HG02642 (cell line): ENCODE results near the gene TNFRSF21.

ENCODE experiments used
- ATAC-seq: cut with Tn5 transposase; IDR thresholded peaks from one replicate; pipeline ENCODE4 v1.9.1; 2021; ENCODE audit warnings: mild to moderate bottlenecking; ENCODE audit not compliant: unreplicated experiment, poor library complexity

Gene TNFRSF21

DNA sequence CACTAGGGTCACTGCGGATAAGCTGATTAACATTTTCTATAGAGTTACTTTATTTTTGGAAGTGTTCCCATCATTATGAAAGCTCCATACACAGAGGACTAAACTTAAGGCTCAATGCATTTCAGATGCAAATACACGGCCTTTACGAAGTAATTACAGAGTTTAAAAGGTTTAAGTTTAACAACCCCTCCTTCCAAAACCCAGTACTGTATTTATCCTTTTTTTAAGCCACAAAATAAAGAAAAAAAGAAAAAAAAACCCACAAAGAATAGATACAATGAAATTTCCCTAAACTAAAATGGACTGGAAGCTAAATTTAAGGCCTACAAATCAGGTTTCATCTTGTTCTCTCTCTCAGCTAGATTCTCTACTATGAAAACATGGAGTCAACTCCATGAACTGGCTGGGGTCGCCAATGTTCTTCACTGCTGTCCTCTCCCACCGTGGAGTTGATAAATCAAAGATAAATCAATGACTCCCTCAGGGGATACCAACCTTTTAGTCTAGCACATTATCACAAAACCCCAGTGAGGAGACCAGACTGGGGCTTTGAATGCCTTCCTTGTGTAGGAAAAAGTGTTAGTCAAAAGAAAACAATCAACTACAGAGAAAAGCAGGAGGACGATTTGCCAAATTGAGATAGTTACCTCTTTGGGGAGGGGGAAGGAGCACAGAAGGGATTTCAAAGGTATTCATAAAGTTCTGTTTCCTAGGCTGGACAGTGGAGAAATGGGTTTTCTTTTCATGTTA, 52.5 kb downstream of the TNFRSF21 start:
- no peak for ATAC-seq

DNA sequence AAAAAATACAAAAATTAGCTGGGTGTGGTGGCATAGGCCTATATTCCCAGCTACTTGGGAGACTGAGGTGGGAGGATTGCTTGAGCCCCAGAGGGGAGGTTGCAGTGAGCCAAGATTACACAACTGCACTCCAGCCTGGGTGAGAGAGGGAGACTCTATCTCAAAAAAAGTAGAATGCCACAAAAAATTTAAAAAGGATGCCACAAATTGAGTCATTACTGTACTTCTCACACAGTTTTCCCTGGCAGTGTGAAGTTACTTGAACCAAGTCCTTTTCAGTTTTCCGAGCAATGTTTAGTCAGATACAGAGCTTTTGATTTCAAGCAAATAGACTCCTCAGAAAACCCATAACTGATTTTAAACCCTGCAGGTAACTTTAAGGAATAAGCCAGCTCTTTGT, 53.3 kb downstream of the TNFRSF21 start:
- ATAC-seq = no peak

DNA sequence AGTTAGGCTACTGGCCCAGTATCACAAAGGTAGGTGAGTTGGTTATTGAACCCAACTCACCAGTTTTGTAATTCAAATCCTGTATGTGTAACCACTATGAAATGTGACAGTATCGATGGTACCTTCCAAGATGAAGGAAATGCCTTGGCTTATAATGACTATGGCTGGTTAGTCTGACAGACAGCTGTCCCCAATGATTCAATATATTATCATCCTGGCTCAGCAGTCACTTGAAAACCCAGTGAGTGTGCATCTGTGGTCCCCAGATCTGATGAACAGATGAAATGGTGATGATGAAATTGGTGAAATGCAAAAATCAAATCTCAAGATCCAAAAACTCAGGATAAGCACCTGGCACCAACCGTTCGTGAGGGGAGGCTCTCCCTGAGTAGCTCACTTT, 54.8 kb downstream of the TNFRSF21 start:
- ATAC-seq = no peak

DNA sequence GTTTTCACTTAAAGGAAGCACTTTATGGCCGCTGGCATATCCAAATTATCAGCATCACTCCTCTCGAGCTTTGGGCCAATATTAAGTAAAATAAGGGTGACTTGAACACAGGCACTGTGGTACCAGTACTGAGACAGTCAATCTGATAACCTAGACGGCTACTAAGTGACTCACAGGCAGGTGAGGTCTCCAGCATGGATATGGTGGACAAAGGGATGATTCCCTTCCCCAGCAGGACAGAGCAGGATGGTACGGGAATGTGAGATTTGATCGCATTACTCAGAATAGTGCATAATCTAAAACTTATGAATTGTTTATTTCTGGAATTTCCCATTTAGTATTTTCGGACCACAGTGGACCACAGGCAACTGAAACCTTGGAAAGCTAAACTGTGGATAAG, 55.7 kb downstream of the TNFRSF21 start:
- no peak for ATAC-seq

DNA sequence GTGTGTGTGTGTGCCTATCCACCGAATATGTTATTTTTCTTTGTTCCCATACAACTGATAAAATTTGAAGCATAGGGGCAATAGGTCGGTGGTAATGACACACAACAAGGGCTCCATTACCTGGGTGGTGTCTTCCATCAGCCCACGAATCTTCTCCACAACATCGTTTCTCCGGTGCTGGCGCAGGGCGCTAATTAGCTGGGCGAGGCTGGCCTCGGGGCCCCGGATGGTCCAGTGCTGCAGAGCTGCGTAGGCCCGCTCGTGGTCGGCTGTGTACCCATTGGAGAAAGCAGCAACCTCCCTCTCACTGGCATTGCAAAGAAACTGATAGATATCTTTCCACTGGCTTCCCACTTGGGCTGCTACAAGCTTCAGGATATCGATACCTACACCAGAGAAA, 56.6 kb downstream of the TNFRSF21 start:
- ATAC-seq = no peak

DNA sequence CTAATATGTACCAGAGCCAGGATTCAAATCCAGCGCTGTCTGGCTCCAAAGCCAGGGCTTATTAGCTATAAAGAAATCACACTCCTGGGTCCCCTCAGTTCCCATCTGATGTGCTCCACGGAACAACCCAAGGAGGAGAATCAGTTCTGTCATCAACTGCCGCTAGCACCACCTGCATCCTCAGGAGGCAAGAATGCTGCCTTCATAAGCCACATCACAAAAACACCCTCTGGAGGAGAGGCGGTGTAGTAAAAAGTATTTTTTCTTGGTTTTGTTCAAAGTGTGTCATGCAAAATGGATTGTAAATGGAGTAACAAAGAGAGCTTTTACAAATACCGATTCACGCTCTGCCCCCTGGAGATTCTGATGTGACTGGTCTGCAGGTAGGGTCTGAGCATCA, 57.1 kb downstream of the TNFRSF21 start:
- ATAC-seq = no peak

DNA sequence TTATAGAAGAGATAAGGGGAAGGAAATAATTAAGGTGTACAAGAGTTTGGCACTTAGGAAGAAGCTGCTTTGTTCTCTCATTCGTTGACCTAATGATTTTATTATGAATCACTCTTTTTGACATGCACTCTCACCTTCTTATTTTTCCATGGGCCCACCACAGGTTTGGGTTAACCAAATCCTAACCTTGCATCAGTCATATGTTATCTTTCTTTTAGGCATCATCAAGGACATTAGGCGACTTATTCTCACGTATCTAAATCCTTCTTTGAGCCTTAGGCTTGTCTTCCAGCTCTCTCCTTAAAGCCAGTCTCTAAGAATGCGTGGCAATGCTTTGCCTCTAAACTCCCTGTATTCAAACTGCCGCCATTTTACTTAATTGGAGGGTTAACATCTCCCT, 58.3 kb downstream of the TNFRSF21 start:
- ATAC-seq = no peak

DNA sequence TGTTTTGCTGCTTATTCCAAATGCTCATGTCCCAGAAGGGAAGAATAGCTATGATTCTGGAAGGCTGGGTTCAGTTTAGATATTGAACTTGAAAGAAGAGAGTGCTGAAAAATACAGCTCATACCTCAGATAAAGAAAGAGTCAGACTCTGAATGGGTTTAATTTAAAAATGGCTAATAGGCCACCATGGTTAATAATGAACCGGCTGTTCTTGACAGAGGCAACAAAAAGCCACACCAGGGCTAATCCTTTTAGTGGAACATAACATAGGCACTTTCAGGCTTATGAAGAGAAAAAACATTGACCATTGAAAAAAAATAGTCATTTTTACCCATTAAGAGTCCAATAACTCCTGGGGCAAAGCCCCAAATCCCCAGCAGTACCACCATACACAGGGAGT, 59.4 kb downstream of the TNFRSF21 start:
- no peak for ATAC-seq

DNA sequence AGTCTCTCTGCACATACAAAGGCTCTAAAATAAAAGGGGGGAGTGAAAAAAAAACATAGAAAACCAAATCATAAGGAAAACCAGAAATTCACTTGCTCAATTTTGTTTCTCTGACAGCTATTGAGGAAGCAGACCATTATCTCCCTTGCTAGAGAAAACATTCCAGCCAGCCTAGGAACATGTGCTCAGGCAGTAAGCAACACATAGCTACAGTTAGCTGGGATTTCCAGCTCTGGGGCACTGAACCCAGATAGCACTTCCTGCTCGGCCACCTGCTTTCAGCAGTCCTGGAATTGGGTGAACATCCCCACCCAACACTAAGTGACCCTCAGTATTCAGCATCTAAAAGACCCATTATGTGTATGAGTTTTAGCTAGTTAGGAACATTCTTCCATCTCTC, 61.3 kb downstream of the TNFRSF21 start:
- ATAC-seq = no peak

DNA sequence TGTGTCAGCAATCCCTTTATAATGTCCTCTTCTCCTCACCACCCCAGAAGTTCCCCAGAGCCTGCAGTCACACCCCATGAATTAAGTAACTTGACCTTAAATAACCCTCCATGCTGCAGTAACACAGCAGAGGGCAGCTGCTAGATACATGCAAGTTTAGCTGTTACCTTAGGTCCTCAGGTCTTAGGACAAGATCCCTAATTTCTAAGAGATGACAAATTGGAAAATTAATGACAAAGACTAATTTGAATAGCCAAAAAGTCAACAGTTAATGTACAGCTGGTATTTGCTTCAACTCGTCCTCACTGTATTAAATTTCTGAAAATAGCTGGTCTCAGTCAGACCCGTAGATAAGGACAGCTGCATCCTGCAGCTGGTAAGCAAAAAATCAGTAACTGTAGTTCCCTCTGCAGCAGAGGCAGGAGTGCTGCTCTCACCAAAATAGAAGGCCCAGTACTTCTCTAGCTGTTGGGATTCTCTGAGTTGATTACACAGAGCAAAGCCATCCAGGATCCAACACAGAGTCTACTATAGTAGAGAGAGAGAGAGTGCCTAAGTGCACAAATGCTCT, 62.4 kb downstream of the TNFRSF21 start:
- peak; percentile 51 for ATAC-seq

DNA sequence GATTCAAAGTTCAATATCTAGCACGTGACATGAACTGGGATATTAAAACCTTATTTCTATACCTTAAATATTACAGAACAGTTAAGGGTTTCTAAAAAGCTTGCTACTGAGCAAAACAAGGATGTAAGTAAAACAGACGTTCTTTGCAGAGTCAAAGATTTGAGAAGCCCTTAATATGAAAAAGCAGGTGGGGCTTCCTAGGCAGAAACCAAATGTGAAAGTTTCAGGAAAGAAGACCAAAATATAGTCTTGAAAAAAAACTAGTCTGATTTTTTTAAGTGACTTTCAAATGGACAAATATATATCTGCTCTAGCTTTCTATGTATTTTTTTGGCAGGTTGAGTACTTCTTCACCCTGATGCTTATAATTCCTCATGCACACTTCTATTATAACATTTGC, 63.2 kb downstream of the TNFRSF21 start:
- no peak for ATAC-seq

DNA sequence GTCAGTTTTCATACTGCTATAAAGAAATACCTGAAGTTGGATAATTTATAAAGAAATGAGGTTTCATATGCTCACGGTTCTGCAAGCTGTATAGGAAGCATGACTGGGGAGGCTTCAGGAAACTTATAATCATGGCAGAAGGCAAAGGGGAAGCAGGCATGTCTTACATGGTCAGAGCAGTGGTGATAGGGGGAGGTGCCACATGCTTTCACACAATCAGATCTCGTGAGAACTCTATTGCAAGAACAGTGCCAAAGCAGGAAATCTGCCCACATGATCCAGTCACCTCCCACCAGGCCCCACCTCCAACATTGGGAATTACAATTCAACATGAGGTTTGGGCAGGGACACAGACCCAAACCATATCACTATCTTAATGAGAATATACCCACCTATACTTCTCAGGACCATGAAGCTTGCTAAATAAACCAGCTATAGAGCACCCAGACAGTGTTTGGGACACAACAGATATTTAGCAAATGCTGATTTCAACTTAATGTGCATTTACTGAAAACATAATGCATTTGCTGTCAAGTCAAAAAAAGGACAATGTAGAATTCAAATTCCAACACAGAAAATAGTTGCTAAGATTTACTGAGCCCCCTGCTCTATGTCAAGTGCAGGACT, 63.8 kb downstream of the TNFRSF21 start:
- ATAC-seq = no peak

DNA sequence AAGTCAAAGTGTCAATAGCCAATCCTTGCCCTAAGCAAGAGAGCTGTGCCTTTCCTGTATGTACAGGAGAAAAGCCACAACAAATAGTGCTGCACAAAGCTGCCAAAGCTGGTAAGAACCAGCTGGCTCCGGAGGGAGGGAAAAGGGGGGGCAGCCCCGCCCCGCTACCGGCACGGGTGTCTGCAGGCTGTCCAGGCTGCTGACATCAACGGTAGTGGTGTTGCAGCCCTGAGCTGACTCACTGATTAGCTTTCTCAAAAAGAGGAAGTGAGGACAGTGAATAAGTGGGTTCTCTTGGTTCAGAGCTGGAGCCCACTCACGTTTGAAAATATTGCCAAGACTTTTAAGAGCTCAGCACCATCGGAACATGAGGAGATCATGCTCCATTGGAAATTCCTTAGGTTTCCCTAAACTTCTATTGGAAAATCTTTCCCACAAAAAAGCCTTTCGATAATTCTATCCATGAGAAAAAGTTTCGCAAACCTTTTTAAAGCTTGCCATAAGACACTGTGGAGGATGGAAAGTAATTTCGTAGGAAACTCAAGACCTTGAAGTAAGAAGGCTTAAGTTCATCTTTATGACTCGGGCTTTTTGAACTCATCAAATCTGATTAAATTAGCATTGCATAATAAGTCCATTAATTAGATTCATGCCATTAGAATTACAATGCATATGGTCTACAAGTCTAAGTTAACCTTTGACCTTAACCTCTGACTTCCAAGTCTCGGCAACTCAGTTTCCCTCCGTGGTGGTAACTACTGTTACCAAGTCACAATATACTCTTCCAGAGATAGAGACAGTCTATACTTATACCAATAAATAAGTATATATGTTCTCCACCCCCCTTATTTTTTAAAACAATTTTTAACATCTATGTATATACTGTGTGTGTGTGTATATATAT, 67.0 kb downstream of the TNFRSF21 start:
- peak; percentile 97 for ATAC-seq

DNA sequence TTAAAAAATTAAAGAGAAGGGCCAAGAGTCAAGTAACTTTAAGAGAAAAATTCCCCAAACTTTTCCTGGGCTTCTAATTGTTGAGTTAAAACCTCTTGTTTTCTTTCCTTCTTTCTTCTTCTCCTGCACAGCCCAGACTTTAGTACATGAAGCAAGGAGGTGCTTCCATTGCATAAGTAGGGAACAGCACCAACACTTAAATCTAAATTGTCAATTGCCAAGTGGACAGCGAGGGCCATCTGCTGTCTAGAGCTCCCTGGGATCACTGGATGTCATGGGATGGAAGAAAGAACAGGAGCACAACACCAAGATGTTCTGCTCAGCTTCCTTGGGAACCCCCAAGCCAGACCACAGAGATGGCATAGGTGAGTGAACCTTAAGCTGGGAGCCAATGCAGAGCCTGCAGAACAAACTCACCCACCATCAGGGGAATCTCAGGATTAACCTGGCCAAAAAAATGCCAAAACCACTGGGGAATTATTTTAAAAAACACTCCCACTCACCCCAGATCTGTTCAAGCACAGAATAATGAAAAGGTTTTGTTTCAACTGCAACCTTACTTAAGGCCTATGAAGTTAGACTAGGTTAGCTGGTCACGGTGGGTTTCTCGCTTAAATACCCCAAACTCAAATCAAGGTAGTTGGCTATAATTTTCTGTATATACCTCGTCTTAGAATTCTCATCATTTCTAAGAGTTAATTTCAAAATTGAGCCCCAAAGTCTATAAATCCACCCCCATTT, 67.8 kb downstream of the TNFRSF21 start:
- no peak for ATAC-seq

DNA sequence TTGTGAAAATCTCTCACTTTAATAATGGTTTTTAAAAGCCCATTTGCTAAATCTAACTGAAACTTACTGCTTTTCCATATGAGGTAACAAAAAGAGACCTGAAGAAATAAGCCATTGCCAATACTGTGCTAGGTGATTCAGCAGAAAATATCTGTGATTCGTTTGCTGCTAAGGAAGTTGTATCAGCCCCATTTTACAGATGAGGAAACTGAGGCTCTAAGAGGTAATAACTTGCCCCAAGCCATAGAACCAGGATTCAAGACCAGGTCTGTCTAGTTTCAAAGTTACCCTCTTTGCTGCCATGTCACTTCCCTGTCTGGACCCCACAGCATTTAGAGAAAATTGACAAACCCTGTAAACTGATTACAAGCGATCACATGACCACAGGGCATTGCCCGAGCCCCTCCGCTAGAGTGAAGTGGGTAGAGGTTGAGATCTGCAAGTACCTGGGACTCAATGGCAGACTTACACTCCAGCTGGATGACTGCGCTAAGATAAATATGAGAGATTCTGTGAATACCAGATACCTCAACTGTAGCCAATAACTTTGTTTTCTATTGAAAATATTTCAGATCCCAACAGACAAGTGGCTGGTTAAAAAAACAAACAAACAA, 69.3 kb downstream of the TNFRSF21 start:
- ATAC-seq = no peak

DNA sequence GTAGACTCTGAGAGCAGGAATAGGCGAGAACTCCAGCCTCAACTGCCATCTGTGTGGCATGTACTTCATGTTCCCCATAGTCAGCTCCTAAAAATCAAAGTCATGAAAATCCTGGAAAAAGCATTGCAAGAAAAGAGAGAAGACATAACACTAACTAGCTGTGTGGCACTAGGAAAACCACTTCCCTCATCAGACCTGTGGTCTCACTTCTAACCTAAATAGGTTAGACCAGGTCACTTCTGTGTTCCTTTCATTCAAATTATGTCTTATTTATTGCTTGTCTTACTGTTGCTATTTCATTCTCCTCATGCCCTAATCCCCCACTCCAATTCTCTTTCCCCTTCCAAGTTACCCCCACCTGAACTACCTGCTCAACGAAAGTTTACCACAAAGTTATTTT, 70.2 kb downstream of the TNFRSF21 start:
- no peak for ATAC-seq

DNA sequence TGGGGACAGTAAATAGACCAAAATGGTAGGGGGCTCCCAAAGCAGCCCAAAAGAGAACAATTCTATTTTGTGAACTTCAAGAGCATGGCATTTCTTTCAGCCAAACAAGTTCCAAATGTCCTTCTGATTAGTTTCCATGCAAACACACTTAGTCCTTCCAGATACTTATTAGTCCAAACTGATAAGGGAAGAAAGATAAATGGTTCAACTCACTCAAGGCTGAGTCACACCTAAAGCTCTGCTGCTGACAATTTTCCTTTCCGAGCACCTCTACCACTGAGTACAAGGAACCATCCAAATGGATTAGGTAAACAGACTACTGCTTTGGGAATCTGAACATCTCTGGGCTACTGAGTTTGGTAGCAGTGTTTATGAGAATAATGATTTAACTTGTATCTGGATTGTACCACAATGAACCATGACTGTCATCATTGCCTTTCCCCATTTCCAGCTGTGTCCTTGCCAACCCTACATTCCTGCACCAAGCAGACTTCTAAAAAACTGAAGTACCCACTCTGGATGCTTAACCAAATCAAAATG, 71.2 kb downstream of the TNFRSF21 start:
- no peak for ATAC-seq

DNA sequence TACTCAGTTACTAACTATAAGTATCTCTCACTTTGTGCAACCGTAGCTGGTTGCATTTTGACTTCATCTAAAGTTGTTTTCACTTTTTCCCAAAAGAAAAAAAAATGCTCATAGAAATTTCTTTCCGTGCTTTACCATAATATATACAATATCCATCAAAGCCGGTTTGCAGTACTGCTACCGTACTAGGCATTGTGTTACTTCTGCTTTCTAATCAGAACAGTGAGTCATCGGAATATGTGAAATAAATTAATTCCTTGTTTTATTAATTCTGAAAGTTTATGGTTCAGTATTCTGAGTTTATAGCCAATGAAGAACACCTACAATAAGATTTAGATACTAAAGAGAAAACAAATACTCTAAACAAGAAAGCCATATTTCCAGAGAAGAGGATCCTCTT, 72.5 kb downstream of the TNFRSF21 start:
- ATAC-seq = no peak

DNA sequence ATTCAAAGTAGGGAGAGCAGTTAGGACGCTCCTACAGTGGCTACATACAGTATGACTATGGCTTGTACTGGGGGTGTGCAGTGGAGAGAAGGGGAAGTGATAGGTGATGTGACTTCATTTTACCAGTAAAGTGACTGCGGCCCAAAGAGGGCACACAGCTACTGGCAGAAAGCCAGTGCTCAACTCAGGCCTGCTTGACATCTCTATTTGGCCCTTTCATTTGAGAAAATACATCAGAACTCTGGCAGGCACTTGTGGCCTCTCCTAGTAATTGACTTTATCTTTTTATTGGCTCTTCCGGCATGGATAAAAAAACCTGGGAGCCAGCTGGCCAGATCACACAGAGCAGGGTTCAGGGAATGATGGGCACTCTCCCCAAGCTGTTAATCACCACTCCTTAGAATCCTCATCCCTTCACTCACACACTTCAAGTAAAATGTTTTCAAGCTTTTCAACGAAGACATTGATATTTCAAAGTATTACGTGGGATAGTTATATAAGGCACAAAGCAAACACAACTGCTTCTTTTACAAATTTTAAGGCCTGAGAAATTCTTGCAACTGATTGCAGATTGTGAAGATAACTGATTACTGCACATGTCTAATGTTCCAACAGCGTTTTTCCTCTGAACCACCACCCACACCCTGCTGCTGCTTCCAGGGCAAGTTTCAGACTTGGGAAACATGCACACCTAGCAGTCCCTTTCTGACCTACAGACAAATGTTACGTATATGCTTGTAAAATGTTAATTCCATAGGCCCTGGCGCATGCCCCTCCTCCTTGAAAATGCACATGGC, 73.5 kb downstream of the TNFRSF21 start:
- ATAC-seq = no peak
